ENCODE results near the gene LRRC30. TPM values are rescaled to one million over a fixed set of nuclear protein-coding genes. Genes with fewer than 3 reads are reported as not detected.

Gene LRRC30
- polyA plus RNA-seq, 4 donors, result not detected

DNA sequence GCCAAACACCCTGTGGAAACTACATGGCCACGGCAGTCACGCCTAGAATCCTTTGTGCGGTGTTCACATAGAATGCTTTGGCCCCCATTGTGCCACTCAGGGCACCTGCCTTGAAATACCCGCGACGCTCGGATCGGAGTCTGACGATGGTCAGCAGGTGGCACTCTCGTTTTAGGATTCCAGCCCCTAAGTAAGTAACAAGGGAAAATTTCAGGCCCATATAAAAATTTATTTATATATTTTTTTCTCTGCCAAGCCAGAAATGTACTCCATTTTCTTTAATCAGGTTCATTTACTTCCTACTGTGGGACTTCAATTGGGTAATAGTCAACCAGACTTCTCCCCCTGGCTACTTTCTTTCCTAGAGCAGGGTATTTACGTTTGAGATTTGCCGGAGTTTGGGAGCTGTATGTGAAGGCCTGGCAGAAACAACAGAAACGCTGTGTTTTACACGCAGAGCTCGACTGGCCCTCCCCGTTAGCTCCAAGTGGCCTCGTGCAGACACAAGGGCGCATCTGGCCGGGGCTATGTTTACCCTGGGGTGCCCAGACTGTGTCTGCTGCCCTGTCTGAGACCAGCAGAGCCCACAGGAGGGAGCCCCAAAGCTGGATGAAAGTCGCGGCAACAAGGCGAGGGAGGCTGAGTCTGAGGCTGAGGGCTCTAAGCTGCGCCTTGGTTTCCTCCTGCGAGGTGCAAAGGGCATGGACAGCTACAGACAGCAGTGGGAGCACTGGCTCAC, 41.6 kb downstream of the LRRC30 start:
- peaks cover 0 to 4% (median 4%) of the 10 kb centered on the region in 3 donors for H3K4me1 ChIP-seq (ENCODE audit: control insufficient read depth in 3 of 3, insufficient read depth in 2 of 3, low read depth in 1 of 3, low read length in 2 of 3)
- FAIRE-seq (no peak), DNase-seq (peak; percentile 52 to 67)
- no peaks in the 10 kb centered on the region for H3K9me3 ChIP-seq (ENCODE audit: control insufficient read depth in 2 of 2, insufficient read depth in 1 of 2, low read depth in 1 of 2, low read length in 1 of 2)
- no peaks in the 10 kb centered on the region for H3K27me3 ChIP-seq (ENCODE audit: control insufficient read depth in 3 of 3, insufficient read depth in 3 of 3, low read length in 3 of 3)
- H3K4me3 ChIP-seq (ENCODE audit: low read depth in 1 of 3, low read length in 3 of 3), result no peak overlapping the region
- H3K27ac ChIP-seq (ENCODE audit: low read depth in 1 of 3, low read length in 2 of 3), result peak overlapping the region in 1 of 3 donors; percentile 43
- no peaks in the 10 kb centered on the region for H3K36me3 ChIP-seq (ENCODE audit: control insufficient read depth in 3 of 3, insufficient read depth in 2 of 3, low read depth in 1 of 3, low read length in 3 of 3)
- WGBS, 3 donors, result 7 to 15% (median 12%) methylated on average over 24 of the region's 24 CpGs

DNA sequence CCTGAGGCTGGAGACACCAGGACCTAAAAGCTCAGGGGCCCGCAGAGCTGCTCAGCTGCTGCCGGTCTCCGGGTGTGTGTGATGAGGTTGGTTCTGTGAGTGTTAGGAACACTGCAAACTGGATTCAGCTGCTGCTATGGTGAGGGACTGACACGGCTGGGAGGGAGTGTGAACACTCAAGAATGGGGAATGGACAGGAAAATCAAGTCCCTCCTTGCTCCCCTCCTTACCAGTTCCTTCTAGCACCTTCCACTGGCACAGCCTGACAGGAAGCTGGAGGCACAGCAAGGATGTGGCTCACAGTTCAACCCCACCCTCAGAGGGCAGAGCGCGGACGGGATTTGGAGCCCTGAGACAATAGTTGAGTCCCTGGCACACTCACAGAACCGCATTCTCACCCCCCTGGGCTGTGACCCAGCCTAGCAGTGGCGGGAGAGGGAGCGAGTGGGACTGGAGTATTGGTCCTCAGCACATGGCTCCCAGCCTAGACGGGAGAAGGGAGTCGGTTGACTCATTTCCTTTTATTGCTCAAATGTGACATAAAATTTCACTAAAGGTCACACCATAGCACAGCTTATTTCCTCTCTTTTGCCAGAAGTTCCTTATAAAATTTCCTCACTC, 42.5 kb downstream of the LRRC30 start:
- Histone ChIP-seq H3K27ac (ENCODE audit: low read depth in 1 of 3, low read length in 2 of 3) (peak overlapping the region in 1 of 3 donors; percentile 43), H3K4me1 (ENCODE audit: control insufficient read depth in 3 of 3, insufficient read depth in 2 of 3, low read depth in 1 of 3, low read length in 2 of 3) (peaks cover 0 to 4% (median 4%) of the 10 kb centered on the region in 3 donors), H3K4me3 (ENCODE audit: low read depth in 1 of 3, low read length in 3 of 3) (no peak overlapping the region), H3K9me3 (ENCODE audit: control insufficient read depth in 2 of 2, insufficient read depth in 1 of 2, low read depth in 1 of 2, low read length in 1 of 2) (no peaks in the 10 kb centered on the region), H3K27me3 (ENCODE audit: control insufficient read depth in 3 of 3, insufficient read depth in 3 of 3, low read length in 3 of 3) (no peaks in the 10 kb centered on the region), H3K36me3 (ENCODE audit: control insufficient read depth in 3 of 3, insufficient read depth in 2 of 3, low read depth in 1 of 3, low read length in 3 of 3) (no peaks in the 10 kb centered on the region)
- 33 to 41% (median 36%) methylated on average over 12 of the region's 12 CpGs for WGBS, 3 donors
- DNase-seq (peak in 1 of 2 donors; percentile 7), FAIRE-seq (no peak)

DNA sequence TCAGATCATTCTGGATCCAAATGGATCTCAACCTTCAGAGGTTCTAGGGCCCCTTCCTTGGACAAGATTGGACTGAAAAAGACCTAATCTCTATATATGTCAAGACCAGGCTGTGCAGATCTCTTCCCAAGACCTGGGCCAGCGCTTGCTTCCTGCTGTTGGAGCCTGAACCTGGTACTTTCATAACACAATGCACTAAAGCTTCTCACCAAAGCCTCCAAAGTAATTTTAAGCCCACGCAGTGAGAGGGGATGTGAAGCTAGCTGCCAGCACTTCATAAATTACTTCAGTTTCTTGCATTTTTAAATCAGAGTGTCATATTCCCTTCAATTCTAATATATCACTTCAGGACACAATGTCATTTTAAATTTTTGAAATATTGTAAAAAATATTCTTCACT, 50.7 kb downstream of the LRRC30 start:
- FAIRE-seq, result no peak

More for the DNA sequence above, 50.7 kb downstream of the LRRC30 start:
- Histone ChIP-seq H3K4me1 (ENCODE audit: control insufficient read depth in 3 of 3, insufficient read depth in 2 of 3, low read depth in 1 of 3, low read length in 2 of 3) (no peaks in the 10 kb centered on the region), H3K9me3 (ENCODE audit: control insufficient read depth in 2 of 2, insufficient read depth in 1 of 2, low read depth in 1 of 2, low read length in 1 of 2) (no peaks in the 10 kb centered on the region), H3K36me3 (ENCODE audit: control insufficient read depth in 3 of 3, insufficient read depth in 2 of 3, low read depth in 1 of 3, low read length in 3 of 3) (no peaks in the 10 kb centered on the region), H3K27ac (ENCODE audit: low read depth in 1 of 3, low read length in 2 of 3) (no peak overlapping the region), H3K4me3 (ENCODE audit: low read depth in 1 of 3, low read length in 3 of 3) (no peak overlapping the region), H3K27me3 (ENCODE audit: control insufficient read depth in 3 of 3, insufficient read depth in 3 of 3, low read length in 3 of 3) (no peaks in the 10 kb centered on the region)
- no peak for DNase-seq
- 77 to 94% (median 88%) methylated on average over 2 of the region's 2 CpGs for WGBS, 3 donors

Other genes with a start within 250 kb of the LRRC30 start
- 1 to 10 TPM in 2 of 4 donors, under 1 TPM in 2; 0.40 to 5.7 (median 2.4) TPM for gene LAMA1, start 113.3 kb upstream of the LRRC30 start, polyA plus RNA-seq

All from small intestine (tissue), 7 donors.